Tibial nerve (tissue), 4 donors: ENCODE results near the gene NBEAL2. TPM values are rescaled to one million over a fixed set of nuclear protein-coding genes. Genes with fewer than 3 reads are reported as not detected.

Experiments used
- DNase-seq, 2 donors: peaks; one replicate each; pipeline ENCODE4 v3.0.0-alpha.2; 2019; ENCODE audit warnings: low spot score in 2 of 2
- H3K27ac ChIP-seq, 4 donors: fragments of 200-600 bp; sonication (generic) in 3 of 4; one replicate each; pipeline ENCODE4 v1.5.1; 2017 to 2019; ENCODE audit warnings: mild to moderate bottlenecking in 1 of 4
- H3K27me3 ChIP-seq, 2 donors: fragments of 200-600 bp; sonication (generic) in 1 of 2; one replicate each; pipeline versions ENCODE4 v1.5.1 to v1.6.0; 2017 to 2019
- H3K36me3 ChIP-seq, 3 donors: fragments of 200-600 bp; sonication (generic); one replicate each; pipeline ENCODE4 v1.5.1; 2018 to 2019
- H3K4me1 ChIP-seq, 4 donors: fragments of 200-600 bp; sonication (generic) in 3 of 4; one replicate each; pipeline ENCODE4 v1.5.1; 2017 to 2019
- H3K4me3 ChIP-seq, 4 donors: fragments of 200-600 bp; sonication (generic) in 3 of 4; one replicate each; pipeline ENCODE4 v1.5.1; 2017 to 2019; ENCODE audit warnings: mild to moderate bottlenecking in 1 of 4, moderate library complexity in 1 of 4
- H3K9me3 ChIP-seq, 4 donors: fragments of 200-600 bp; sonication (generic) in 3 of 4; one replicate each; pipeline ENCODE4 v1.5.1; 2017 to 2019
- EP300 ChIP-seq, 2 donors: sonication (generic); formaldehyde crosslinking; IDR thresholded peaks; one replicate each; pipeline ENCODE4 v1.6.1; 2017; ENCODE audit warnings: antibody characterized with exemption in 2 of 2, mild to moderate bottlenecking in 1 of 2
- POLR2A ChIP-seq, 2 donors: fragments of 450-650 bp; IDR thresholded peaks; one replicate each; pipeline ENCODE4 v1.6.1; 2017; ENCODE audit warnings: antibody characterized with exemption in 2 of 2, mild to moderate bottlenecking in 2 of 2, moderate library complexity in 2 of 2
- WGBS, 2 donors: methylation state at CpG; one replicate each; pipeline ENCODE4 v1.1.5; 2018; 5-methylcytosine and 5-hydroxymethylcytosine counted together
- total RNA-seq, 4 donors: library from RNA; depleted of rRNA; stranded (reverse); fragments of >200 nt; gene quantifications; one replicate each; pipeline ENCODE4 v1.1.0, GENCODE V29; 2016
- TF ChIP-seq, protein P1 (sequence below), 5 experiments: fragments of 200-600 bp in 3 of 5; fragments of 450-650 bp in 2 of 5; sonication (generic) in 3 of 5; IDR thresholded peaks; one replicate each; pipeline ENCODE4 v1.5.1; 2016 to 2019; ENCODE audit warnings: antibody characterized with exemption in 5 of 5, mild to moderate bottlenecking in 3 of 5, moderate library complexity in 2 of 5

Gene NBEAL2
- total RNA-seq, 4 donors from 2014 or later: 25.3 to 92.1 (median 26.6) TPM

- H3K27ac ChIP-seq: peak overlapping the region; percentile 39 to 89 (median 76)
- DNase-seq: peak in 1 of 2 donors; percentile 47
- H3K4me3 ChIP-seq: no peak overlapping the region
- no peaks in the 10 kb centered on the region for H3K9me3 ChIP-seq
- H3K36me3 ChIP-seq: peaks cover 0 to 2% (median 0%) of the 10 kb centered on the region in 3 donors
- 15 to 23% methylated on average over 6 of the region's 6 CpGs for whole genome bisulfite sequencing, 2 donors
- no peaks in the 10 kb centered on the region for H3K27me3 ChIP-seq
- TF ChIP-seq, protein P1, sequence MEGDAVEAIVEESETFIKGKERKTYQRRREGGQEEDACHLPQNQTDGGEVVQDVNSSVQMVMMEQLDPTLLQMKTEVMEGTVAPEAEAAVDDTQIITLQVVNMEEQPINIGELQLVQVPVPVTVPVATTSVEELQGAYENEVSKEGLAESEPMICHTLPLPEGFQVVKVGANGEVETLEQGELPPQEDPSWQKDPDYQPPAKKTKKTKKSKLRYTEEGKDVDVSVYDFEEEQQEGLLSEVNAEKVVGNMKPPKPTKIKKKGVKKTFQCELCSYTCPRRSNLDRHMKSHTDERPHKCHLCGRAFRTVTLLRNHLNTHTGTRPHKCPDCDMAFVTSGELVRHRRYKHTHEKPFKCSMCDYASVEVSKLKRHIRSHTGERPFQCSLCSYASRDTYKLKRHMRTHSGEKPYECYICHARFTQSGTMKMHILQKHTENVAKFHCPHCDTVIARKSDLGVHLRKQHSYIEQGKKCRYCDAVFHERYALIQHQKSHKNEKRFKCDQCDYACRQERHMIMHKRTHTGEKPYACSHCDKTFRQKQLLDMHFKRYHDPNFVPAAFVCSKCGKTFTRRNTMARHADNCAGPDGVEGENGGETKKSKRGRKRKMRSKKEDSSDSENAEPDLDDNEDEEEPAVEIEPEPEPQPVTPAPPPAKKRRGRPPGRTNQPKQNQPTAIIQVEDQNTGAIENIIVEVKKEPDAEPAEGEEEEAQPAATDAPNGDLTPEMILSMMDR (IDR thresholded peaks at IDR 0.05): no peak
- TF ChIP-seq POLR2A (IDR thresholded peaks at IDR 0.05): no peak
- peak in 1 of 2 donors; percentile 20 for TF ChIP-seq EP300 (IDR thresholded peaks at IDR 0.05)
- peaks cover 4 to 100% (median 95%) of the 10 kb centered on the region in 4 donors for H3K4me1 ChIP-seq
Measured at GRCh38 chr3:46931631-46932331, 47.7 kb upstream of the NBEAL2 start.

DNA sequence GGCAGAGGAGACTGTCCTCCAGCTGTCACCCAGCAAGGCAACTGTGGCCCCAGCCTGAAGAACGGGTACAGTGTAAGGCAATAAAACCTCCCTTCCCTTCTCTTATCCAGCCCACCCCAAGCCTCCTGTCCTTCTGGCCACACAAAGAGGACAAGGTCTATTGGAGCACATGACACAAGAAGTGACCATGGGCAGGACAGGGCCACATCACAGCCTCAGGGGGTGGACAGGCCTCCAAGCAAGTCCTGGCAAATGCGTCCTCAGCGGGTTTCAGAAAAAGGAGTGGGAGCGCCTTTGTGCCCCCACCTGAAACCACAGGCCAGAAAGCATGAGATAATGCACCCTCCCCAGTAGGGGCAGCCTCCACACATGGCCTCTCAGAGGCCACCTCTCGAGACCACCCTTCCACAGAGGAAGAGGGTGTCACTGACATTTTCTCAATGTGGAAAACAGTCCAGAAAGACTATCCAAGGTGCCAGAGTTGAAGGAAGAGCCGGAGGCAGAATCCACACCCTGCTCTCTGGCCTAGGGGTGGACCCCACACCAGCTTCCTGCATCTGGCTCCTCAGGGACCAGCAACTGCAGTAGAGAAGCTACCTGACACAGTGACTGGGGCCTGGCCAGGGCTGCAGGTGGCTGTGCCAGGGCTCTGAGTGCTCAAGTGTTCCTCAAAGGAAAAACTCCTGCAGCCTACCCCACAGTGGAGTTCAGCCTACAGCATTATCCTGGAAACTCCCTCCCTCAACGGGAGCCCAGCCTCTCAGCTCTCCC lies 46.8 kb upstream of the NBEAL2 start:
- TF ChIP-seq POLR2A (IDR thresholded peaks at IDR 0.05) (no peak), EP300 (IDR thresholded peaks at IDR 0.05) (no peak)
- TF ChIP-seq, protein P1 (IDR thresholded peaks at IDR 0.05): no peak
- no peak overlapping the region for H3K4me3 ChIP-seq
- peaks cover 4 to 99% (median 88%) of the 10 kb centered on the region in 4 donors for H3K4me1 ChIP-seq
- peak overlapping the region; percentile 39 to 89 (median 76) for H3K27ac ChIP-seq
- H3K27me3 ChIP-seq: no peaks in the 10 kb centered on the region
- WGBS, 2 donors: 56 to 59% methylated on average over 6 to 7 of the region's 7 CpGs
- DNase-seq: no peak
- peaks cover 0 to 11% (median 0%) of the 10 kb centered on the region in 3 donors for H3K36me3 ChIP-seq
- no peaks in the 10 kb centered on the region for H3K9me3 ChIP-seq

DNA sequence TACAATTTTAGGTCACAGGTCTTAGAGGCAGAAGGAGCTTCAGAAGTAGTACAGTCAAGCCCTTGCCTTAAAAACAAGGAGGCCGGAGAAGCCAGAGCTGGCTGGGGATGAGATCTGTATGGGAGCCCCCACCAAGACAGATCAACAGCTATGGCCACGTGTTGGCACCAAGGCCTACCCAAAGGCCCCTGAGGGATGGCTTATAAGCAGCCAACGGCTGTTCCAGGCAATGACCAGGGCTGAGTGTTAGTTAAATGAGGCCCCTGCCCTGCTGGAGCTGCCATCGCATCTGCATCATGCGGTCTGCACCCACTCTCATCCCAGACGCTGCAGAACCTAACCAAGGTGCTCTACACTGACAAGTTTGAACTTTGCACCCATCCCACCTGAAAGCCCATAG lies 46.2 kb upstream of the NBEAL2 start:
- peak overlapping the region in 3 of 4 donors; percentile 72 to 89 (median 80) for H3K27ac ChIP-seq
- no peaks in the 10 kb centered on the region for H3K9me3 ChIP-seq
- TF ChIP-seq, protein P1 (IDR thresholded peaks at IDR 0.05): no peak
- TF ChIP-seq EP300 (IDR thresholded peaks at IDR 0.05): no peak
- TF ChIP-seq POLR2A (IDR thresholded peaks at IDR 0.05): no peak
- no peak for DNase-seq
- H3K4me1 ChIP-seq: peaks cover 4 to 98% (median 83%) of the 10 kb centered on the region in 4 donors
- H3K4me3 ChIP-seq: no peak overlapping the region
- no peaks in the 10 kb centered on the region for H3K27me3 ChIP-seq
- WGBS, 2 donors: 55 to 67% methylated on average over 6 of the region's 6 CpGs
- H3K36me3 ChIP-seq: peaks cover 0 to 17% (median 0%) of the 10 kb centered on the region in 3 donors

GRCh38 chr3:46934072-46934471 lies 45.4 kb upstream of the NBEAL2 start:
- Histone ChIP-seq H3K9me3 (no peaks in the 10 kb centered on the region), H3K36me3 (peaks cover 0 to 25% (median 0%) of the 10 kb centered on the region in 3 donors), H3K4me1 (peaks cover 4 to 91% (median 77%) of the 10 kb centered on the region in 4 donors), H3K27me3 (no peaks in the 10 kb centered on the region), H3K27ac (peak overlapping the region in 3 of 4 donors; percentile 10 to 89 (median 69)), H3K4me3 (no peak overlapping the region)
- 28 to 48% methylated on average over 2 of the region's 2 CpGs for WGBS, 2 donors
- no peak for DNase-seq
- TF ChIP-seq, protein P1 (IDR thresholded peaks at IDR 0.05): no peak
- TF ChIP-seq EP300 (IDR thresholded peaks at IDR 0.05) (no peak), POLR2A (IDR thresholded peaks at IDR 0.05) (no peak)
